T-helper 2 cell treated with Interferon-gamma antibody and Interleukin-4, amounts not matched to agents 5 μg/mL and 100 μg/mL, for 36 hours (primary cell): ENCODE results near the gene BABAM2.
"Not testable (repeated sequence)": the region's sequence is repeated elsewhere in the genome, so short reads cannot be mapped to it uniquely, and the experiment has no call there.

ENCODE experiments used
- DNase-seq: peaks from one replicate; pipeline ENCODE4 v3.0.0; 2021; ENCODE audit warnings: low spot score
- H3K27ac Mint-ChIP-seq: one replicate; pipeline ENCODE4 v1.8.0; 2021; ENCODE audit warnings: mild to moderate bottlenecking, mixed read lengths
- H3K27me3 Mint-ChIP-seq: one replicate; pipeline ENCODE4 v1.8.0; 2021; ENCODE audit warnings: low read depth, mixed read lengths
- H3K36me3 Mint-ChIP-seq: one replicate; pipeline ENCODE4 v1.8.0; 2021; ENCODE audit warnings: low read depth, mixed read lengths
- H3K4me1 Mint-ChIP-seq: one replicate; pipeline ENCODE4 v1.8.0; 2021; ENCODE audit warnings: low read depth, mixed read lengths
- H3K4me3 Mint-ChIP-seq: one replicate; pipeline ENCODE4 v1.8.0; 2022; ENCODE audit warnings: mild to moderate bottlenecking, moderate library complexity, mixed read lengths
- H3K9me3 Mint-ChIP-seq: one replicate; pipeline ENCODE4 v1.8.0; 2021; ENCODE audit warnings: mixed read lengths

The BABAM2 gene

DNA sequence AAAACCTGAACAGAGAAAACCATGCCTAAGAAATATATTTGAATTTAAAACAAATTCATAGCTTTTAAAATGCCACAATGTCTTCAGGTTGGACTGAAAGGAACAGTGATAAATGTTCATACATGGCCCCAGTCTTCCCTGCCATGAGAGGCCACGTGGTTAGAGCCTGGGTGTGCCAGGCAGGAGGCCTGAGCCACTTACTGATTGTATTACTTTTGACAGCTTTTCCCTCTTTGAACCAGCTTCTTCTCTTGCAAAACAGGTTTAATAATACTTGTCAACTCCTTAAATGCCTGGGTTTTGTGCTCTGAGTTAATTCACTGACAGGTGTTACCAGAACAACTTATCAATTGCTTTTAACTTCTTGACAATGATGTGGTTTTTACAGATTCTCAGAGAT lies 27.4 kb upstream of the BABAM2 start:
- Mint-ChIP-seq H3K36me3 (no peaks in the 10 kb centered on the region), H3K4me3 (no peak overlapping the region), H3K27me3 (no peaks in the 10 kb centered on the region), H3K9me3 (peaks cover 8% of the 10 kb centered on the region), H3K4me1 (peaks cover 6% of the 10 kb centered on the region), H3K27ac (no peak overlapping the region)
- DNase-seq = no peak

DNA sequence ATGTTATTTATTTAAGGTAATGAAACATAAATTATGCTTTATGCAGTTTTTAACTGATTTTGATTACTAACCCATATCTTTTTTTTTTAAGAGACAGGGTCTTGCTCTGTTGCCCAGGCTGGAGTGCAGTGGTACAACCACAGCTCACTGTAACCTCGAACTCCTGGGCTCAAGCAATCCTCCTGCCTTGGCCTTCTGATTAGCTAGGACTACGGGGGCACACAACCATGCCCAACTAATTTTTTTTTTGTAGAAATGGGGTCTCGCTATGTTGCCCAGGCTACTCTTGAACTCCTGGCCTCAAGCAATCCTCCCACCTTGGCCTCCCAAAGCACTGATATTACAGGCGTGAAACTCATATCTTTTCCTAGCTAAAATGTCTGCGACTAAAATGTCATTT lies 26.6 kb upstream of the BABAM2 start:
- H3K36me3 Mint-ChIP-seq, H3K9me3 Mint-ChIP-seq, DNase-seq, H3K4me1 Mint-ChIP-seq, H3K27me3 Mint-ChIP-seq, H3K27ac Mint-ChIP-seq, H3K4me3 Mint-ChIP-seq: not testable (repeated sequence)

DNA sequence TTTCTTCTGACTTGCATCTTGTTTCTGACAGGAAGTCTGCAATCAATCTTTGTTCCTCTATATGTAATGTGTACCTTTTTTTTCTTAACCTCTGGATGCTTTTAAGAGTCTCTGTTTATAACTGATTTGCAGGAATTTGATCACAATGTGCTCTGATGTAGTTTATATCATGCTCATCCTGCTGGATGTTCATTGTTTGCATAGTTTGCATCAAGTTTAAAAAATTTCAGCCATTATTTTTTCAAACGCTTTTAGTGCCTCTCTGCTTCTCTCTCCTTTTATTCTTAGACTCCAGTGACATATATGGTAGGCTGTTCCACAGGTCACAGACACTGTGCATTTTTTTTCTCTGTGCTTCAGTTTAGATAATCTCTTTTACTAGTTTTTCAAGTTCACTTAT lies 24.3 kb upstream of the BABAM2 start:
- Mint-ChIP-seq H3K4me3 (no peak overlapping the region), H3K9me3 (no peaks in the 10 kb centered on the region), H3K27ac (no peak overlapping the region), H3K36me3 (no peaks in the 10 kb centered on the region), H3K27me3 (no peaks in the 10 kb centered on the region), H3K4me1 (peaks cover 4% of the 10 kb centered on the region)
- no peak for DNase-seq

DNA sequence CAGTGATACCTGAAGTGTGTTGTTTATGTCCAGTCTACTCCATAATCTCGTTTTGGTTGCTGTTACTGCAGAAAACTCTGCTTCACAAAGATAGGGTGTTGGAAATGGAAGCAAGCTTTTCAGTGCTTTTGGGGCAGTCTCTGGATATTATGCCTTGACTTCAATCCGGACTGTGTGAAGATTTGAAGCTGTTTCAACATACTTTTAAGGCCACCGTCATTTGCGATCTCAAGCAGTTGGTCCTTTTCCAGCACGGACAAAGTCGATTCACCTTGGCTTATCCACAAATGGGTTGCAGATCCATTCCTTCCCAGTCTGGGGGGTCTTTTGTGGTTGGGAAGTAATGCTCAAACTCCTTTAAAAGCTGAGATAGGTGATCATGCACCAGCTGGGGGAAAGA lies 20.8 kb upstream of the BABAM2 start:
- Mint-ChIP-seq H3K27me3 (no peaks in the 10 kb centered on the region), H3K27ac (no peak overlapping the region), H3K9me3 (no peaks in the 10 kb centered on the region), H3K4me1 (peaks cover 2% of the 10 kb centered on the region), H3K36me3 (no peaks in the 10 kb centered on the region), H3K4me3 (no peak overlapping the region)
- DNase-seq = no peak

DNA sequence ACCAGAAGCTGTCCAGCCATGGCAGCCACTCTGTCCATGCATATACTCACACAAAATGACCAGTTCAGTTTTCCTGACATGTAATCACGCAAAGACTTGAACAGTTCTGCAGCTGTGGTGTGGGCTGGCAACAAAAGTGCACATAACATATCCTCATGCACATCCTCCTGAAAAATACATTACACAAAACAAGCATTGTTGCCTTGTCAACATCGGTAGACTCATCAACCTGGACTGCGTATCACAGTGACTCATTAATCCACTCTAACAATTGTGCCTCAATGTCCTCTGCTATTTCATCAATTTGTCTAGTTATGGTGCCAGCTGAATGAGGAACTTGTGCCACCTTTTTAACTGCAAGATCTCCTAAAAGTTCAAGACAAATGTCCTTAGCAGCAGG lies 19.8 kb upstream of the BABAM2 start:
- Mint-ChIP-seq H3K27me3 (no peaks in the 10 kb centered on the region), H3K4me3 (no peak overlapping the region), H3K4me1 (peaks cover 2% of the 10 kb centered on the region), H3K9me3 (peaks cover 2% of the 10 kb centered on the region), H3K36me3 (peaks cover 2% of the 10 kb centered on the region), H3K27ac (no peak overlapping the region)
- no peak for DNase-seq

DNA sequence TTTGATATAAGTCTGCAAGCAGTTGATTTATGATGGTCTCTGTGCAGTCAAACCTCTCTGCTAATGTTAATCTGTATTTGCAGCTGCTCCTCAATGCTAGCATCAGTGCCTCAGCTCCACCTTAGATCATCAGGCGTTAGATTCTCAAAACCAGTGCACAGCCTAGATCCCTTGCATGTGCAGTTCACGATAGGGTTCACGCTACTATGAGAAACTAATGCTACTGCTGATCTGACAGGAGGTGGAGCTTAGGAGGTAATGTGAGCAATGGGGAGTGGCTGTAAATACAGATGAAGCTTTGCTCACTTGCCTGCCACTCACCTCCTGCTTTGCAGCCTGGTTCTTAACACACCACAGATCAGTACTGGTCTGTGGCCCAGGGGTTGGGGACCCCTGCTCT lies 18.7 kb upstream of the BABAM2 start:
- Mint-ChIP-seq H3K27me3 (no peaks in the 10 kb centered on the region), H3K4me3 (no peak overlapping the region), H3K4me1 (peaks cover 2% of the 10 kb centered on the region), H3K36me3 (peaks cover 2% of the 10 kb centered on the region), H3K9me3 (peaks cover 4% of the 10 kb centered on the region), H3K27ac (no peak overlapping the region)
- DNase-seq = no peak

DNA sequence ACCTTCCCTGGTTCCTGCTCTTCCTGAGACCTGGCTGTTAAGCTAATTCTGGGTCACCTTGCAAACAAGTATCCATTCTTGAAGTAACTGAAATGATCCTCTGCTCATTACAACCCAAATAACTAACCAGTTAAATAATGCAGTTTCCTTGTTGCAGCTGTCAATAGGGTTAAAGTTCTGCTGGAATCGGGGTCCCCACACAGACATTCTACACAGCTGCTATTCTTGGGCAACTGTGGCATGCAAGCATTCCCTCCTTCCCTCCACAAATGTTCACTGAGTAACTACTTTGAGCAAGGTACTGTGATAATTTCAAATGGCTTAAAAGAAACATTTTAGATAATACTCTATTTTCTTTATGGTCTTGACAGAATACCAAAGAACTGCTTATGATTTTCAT lies 17.4 kb upstream of the BABAM2 start:
- Mint-ChIP-seq H3K36me3 (peaks cover 2% of the 10 kb centered on the region), H3K9me3 (peaks cover 13% of the 10 kb centered on the region), H3K27me3 (no peaks in the 10 kb centered on the region), H3K4me1 (peaks cover 2% of the 10 kb centered on the region), H3K4me3 (no peak overlapping the region), H3K27ac (no peak overlapping the region)
- no peak for DNase-seq

DNA sequence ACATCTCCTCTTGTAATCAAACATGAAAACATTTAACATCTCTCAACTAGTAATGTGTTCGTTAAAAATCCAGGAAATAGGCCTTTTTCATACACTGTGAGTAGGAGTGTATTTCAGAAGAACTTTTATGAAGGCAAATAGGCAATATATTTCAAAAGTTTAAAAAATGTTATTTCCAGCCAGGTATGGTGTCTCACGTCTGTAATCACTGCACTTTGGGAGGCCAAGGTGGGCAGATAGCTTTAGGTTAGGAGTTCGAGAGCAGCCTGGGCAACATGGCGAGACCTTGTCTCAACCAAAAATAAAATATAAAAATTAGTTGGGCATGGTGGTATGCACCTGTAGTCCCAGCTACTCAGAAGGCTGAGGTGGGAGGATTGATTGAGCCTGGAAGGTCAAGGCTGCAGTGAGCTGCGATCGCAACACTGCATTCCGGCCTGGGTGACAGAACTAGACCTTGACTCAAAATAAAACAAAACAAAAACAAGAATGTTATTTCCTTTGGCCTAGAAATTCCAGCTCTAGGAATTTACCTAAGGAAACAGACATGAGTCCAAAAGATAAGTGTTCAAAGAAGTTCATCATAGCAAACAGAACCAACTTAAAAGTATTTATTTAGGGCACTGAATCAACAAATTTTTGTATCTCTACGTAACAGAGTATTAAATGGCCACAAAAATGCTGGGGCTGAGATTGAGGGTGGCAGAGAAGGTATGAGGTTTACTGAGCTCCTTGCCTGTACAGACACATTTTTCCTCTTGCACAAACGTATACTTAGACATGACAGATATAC lies 15.2 kb upstream of the BABAM2 start:
- Mint-ChIP-seq H3K27me3 (no peaks in the 10 kb centered on the region), H3K4me3 (no peak overlapping the region), H3K4me1 (no peaks in the 10 kb centered on the region), H3K27ac (no peak overlapping the region), H3K36me3 (peaks cover 2% of the 10 kb centered on the region), H3K9me3 (peaks cover 20% of the 10 kb centered on the region)
- DNase-seq = no peak

DNA sequence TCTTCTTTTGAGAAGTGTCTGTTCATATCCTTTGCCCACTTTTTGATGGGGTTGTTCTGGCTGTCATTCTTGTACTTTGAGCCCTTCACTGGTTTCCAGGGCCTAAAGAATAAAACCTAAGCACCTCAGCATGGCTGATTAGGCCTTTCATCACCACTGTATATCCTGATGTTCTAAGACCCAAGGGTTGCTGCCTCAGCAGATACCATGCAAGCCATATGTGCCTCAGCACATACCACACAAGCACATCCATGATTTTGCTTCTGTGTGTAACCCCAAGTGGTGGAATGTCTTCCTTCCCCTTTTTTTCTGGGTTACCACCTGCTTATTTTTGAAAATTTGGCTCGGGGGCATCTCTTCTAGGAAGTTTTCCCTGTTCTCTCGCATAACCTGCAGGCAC lies 11.7 kb upstream of the BABAM2 start:
- no peak overlapping the region for H3K4me3 Mint-ChIP-seq
- peaks cover 32% of the 10 kb centered on the region for H3K9me3 Mint-ChIP-seq
- no peaks in the 10 kb centered on the region for H3K4me1 Mint-ChIP-seq
- peaks cover 5% of the 10 kb centered on the region for H3K36me3 Mint-ChIP-seq
- DNase-seq = no peak
- no peak overlapping the region for H3K27ac Mint-ChIP-seq
- no peaks in the 10 kb centered on the region for H3K27me3 Mint-ChIP-seq

DNA sequence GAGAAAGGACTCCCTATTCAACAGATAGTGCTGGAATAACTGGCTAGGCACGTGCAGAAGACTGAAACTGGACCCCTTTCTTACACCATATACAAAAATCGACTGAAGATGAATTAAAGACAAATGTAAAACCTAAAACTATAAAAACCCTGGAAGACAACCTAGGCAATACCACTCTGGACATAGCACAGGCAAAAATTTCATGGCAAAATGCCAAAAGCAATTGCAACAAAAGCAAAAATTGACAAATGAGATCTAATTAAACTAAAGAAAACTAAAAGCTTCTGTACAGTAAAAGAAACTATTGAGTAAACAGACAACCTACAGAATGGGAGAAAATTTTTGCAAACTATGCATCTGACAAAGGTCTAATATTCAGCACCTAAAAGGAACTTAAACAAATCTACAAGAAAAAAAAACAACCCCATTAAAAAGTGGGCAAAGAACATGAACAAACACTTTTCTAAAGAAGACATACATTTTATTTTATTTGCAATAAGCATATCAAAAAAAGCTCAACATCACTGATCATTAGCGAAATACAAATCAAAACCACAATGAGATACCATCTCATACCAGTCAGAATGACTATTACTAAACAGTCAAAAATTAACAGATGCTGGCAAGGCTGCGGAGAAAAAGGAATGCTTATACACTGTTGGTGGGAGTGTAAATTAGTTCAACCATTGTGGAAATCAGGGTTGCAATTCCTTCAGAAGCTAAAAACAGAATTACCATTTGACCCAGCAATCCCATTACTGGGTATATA lies 8.5 kb upstream of the BABAM2 start:
- not testable (repeated sequence) for DNase-seq, H3K27me3 Mint-ChIP-seq, H3K36me3 Mint-ChIP-seq, H3K27ac Mint-ChIP-seq, H3K4me1 Mint-ChIP-seq, H3K4me3 Mint-ChIP-seq
- peaks cover 25% of the 10 kb centered on the region for H3K9me3 Mint-ChIP-seq

DNA sequence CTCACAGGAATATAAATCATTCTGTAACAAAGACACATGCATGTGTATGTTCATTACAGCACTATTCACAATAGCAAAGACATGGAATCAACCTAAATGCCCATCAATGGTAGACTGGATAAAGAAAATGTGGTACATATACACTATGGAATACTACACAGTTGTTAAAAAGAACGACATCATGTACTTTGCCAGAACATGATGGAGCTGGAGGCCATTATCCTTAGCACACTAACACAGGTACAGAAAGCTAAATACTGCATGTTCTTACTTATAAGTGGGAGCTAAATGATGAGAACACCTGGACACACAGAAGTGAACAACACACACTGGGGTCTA lies 8.0 kb upstream of the BABAM2 start:
- H3K27ac Mint-ChIP-seq, DNase-seq, H3K27me3 Mint-ChIP-seq: not testable (repeated sequence)

DNA sequence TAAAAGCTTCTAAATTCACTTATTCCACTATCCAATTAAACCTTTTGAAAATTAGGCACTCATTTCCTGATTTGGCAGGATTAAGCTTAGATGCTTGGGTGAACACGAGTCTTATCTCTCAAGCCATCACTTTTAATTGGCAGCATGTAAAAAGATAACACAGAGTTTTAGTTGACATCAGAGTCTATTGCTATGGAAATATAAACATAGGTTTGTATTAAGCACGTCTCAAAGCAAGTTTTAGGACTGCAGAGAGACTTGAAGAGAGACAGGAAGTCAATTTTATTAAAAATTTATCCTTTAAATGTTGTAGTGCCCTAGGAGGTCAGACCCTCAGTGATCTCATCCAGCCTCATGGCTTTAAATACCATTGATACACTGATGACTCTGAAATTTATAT lies 5.9 kb upstream of the BABAM2 start:
- DNase-seq = no peak
- H3K27ac Mint-ChIP-seq = no peak overlapping the region
- peaks cover 3% of the 10 kb centered on the region for H3K36me3 Mint-ChIP-seq
- no peaks in the 10 kb centered on the region for H3K27me3 Mint-ChIP-seq
- peaks cover 5% of the 10 kb centered on the region for H3K4me1 Mint-ChIP-seq
- H3K4me3 Mint-ChIP-seq = no peak overlapping the region
- peaks cover 13% of the 10 kb centered on the region for H3K9me3 Mint-ChIP-seq

More for the DNA sequence above, 8.0 kb upstream of the BABAM2 start:
- H3K36me3 Mint-ChIP-seq, H3K4me1 Mint-ChIP-seq, H3K4me3 Mint-ChIP-seq: not testable (repeated sequence)
- peaks cover 20% of the 10 kb centered on the region for H3K9me3 Mint-ChIP-seq

DNA sequence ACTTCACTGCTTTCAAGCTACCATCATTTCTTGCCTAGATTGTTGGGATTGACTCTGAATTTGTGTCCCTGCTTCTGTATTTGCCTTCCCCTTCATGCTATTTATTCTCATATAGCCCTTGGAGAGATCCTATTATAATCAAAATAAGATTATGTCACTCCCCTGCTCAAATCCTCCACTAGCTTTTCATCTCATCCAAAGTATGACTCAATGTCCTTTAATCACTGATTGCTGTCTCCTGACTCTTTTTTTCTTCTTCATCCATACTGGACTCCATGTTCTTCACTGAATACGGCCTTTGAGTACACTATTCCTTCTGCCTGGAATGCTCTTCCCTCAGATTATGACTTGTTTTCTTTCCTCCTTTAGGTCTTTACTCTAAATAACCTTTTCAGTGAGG lies 5.3 kb upstream of the BABAM2 start:
- peaks cover 3% of the 10 kb centered on the region for H3K36me3 Mint-ChIP-seq
- peaks cover 12% of the 10 kb centered on the region for H3K9me3 Mint-ChIP-seq
- H3K4me3 Mint-ChIP-seq = no peak overlapping the region
- DNase-seq = no peak
- no peak overlapping the region for H3K27ac Mint-ChIP-seq
- no peaks in the 10 kb centered on the region for H3K27me3 Mint-ChIP-seq
- peaks cover 7% of the 10 kb centered on the region for H3K4me1 Mint-ChIP-seq

DNA sequence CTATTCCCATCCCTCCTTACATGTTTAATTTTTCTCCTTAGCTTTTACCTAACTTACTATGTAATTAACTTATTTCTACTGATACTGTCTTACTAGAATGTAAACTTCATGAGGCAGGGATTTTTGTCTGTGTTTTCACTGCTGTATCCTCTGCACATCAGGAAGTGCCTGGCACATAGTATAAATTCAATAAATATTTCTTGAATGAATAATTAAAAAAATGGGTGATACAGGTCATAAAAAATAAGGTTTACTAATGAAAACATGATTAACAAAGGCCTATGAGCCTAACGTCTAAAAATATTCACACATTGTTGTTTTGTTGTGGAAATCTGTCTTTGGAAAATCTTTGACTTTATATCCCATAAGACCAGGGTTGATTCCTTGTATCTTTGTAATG lies 4.9 kb upstream of the BABAM2 start:
- no peak overlapping the region for H3K4me3 Mint-ChIP-seq
- H3K36me3 Mint-ChIP-seq = peaks cover 3% of the 10 kb centered on the region
- no peak for DNase-seq
- H3K9me3 Mint-ChIP-seq = peaks cover 12% of the 10 kb centered on the region
- no peak overlapping the region for H3K27ac Mint-ChIP-seq
- peaks cover 7% of the 10 kb centered on the region for H3K4me1 Mint-ChIP-seq
- no peaks in the 10 kb centered on the region for H3K27me3 Mint-ChIP-seq

DNA sequence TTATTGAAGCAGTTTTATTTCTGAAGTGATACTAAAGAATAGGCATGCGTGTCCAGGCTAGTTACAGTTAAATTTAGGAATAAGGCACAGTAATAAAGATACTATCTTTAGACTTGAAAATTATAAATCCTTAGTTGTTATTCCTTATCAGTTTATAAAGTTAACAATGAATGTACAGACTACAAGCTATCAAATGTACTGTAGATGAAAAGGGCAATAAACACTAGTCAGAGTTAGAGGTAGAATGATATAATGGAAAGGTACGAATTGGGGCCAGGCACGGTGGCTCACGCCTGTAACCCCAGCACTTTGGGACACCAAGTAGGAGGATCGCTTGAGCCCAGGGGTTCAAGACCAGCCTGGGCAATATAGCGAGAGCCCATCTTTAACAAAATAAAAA lies 4.2 kb upstream of the BABAM2 start:
- H3K27me3 Mint-ChIP-seq = peaks cover 4% of the 10 kb centered on the region
- DNase-seq = no peak
- peaks cover 12% of the 10 kb centered on the region for H3K9me3 Mint-ChIP-seq
- H3K27ac Mint-ChIP-seq = no peak overlapping the region
- H3K36me3 Mint-ChIP-seq = peaks cover 6% of the 10 kb centered on the region
- H3K4me1 Mint-ChIP-seq = peaks cover 13% of the 10 kb centered on the region
- H3K4me3 Mint-ChIP-seq = no peak overlapping the region
